ENCODE measurements around the gene COL23A1. TPM values are rescaled to one million over a fixed set of nuclear protein-coding genes. Genes with fewer than 3 reads are reported as not detected.

COL23A1 gene
- total and polyA plus RNA-seq, 2 experiments from 2014 or later, result 4.8 to 8.2 TPM

DNA sequence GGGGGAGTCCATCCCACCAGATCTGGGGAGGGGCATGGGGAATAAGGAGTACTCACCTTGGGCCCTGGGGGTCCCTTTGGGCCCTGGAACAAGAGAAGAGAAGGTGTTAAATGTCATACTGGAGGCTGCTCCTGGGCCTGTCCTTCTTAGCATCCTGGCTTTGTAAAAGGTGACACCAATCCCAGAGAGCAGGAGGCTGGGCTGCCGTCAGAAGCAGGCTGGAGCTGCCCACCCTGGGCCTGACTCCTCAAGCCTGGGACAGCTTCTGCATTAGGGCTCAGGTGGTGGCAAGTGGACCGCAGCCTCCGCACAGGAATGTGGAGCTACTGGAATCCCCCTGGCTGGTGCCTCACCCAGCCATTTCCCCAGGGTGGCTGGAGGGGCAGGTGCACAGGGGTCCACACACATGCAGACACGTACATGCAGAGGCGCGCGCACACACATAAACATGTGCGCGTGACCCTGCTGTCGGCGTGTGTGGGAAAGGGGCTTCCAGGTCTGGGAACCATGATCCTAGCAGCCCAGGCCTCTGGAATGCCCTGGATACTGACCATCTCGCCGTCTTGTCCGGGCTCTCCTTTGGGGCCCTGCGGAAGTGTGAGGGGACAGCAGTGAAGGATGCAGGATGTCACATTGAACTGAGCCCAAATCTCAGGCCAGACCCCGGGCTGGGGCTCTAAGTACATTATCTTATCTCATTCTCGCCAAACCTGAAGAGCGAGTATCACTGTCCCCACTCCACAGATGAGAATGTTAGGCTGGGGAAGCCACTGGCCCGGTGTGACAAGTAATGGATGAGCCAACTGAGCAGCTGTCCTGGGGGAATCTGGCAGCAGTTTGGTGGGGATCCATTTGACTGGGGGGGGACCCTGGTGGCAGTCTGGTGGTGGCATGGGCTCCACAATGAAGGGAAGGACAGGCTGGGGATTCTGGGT lies 328.3 kb downstream of the COL23A1 start:
- Histone ChIP-seq H3K4me1 (ENCODE audit: insufficient read depth) (no peaks in the 10 kb centered on the region), H3K4me3 (no peak overlapping the region), H3K79me2 (replicated peaks; ENCODE audit: insufficient read depth) (no peaks in the 10 kb centered on the region), H3K27me3 (ENCODE audit: insufficient read depth) (no peaks in the 10 kb centered on the region), H3K4me2 (no peak overlapping the region), H3K36me3 (ENCODE audit: insufficient read depth) (no peaks in the 10 kb centered on the region), H3K27ac (ENCODE audit: low read depth) (no peak overlapping the region), H4K20me1 (replicated peaks; ENCODE audit: insufficient read depth) (no peaks in the 10 kb centered on the region), H3K9me2 (ENCODE audit: insufficient read depth) (no peaks in the 10 kb centered on the region; the same call in 1 of the 2 replicates), H2AFZ (no peak overlapping the region), H3F3A (replicated peaks; ENCODE audit: low read depth) (no peaks in the 10 kb centered on the region)
- H3K4me1 Mint-ChIP-seq, result no peaks in the 10 kb centered on the region
- H3K9me3 Mint-ChIP-seq, result 0 out of 3 replicates have a peak, but pooled peaks cover 4% of the 10 kb centered on the region
- ATAC-seq (no peak), DNase-seq (ENCODE audit: low spot score) (no peak)
- no peak overlapping the region for H3K4me3 Mint-ChIP-seq
- TF ChIP-seq, protein P1, sequence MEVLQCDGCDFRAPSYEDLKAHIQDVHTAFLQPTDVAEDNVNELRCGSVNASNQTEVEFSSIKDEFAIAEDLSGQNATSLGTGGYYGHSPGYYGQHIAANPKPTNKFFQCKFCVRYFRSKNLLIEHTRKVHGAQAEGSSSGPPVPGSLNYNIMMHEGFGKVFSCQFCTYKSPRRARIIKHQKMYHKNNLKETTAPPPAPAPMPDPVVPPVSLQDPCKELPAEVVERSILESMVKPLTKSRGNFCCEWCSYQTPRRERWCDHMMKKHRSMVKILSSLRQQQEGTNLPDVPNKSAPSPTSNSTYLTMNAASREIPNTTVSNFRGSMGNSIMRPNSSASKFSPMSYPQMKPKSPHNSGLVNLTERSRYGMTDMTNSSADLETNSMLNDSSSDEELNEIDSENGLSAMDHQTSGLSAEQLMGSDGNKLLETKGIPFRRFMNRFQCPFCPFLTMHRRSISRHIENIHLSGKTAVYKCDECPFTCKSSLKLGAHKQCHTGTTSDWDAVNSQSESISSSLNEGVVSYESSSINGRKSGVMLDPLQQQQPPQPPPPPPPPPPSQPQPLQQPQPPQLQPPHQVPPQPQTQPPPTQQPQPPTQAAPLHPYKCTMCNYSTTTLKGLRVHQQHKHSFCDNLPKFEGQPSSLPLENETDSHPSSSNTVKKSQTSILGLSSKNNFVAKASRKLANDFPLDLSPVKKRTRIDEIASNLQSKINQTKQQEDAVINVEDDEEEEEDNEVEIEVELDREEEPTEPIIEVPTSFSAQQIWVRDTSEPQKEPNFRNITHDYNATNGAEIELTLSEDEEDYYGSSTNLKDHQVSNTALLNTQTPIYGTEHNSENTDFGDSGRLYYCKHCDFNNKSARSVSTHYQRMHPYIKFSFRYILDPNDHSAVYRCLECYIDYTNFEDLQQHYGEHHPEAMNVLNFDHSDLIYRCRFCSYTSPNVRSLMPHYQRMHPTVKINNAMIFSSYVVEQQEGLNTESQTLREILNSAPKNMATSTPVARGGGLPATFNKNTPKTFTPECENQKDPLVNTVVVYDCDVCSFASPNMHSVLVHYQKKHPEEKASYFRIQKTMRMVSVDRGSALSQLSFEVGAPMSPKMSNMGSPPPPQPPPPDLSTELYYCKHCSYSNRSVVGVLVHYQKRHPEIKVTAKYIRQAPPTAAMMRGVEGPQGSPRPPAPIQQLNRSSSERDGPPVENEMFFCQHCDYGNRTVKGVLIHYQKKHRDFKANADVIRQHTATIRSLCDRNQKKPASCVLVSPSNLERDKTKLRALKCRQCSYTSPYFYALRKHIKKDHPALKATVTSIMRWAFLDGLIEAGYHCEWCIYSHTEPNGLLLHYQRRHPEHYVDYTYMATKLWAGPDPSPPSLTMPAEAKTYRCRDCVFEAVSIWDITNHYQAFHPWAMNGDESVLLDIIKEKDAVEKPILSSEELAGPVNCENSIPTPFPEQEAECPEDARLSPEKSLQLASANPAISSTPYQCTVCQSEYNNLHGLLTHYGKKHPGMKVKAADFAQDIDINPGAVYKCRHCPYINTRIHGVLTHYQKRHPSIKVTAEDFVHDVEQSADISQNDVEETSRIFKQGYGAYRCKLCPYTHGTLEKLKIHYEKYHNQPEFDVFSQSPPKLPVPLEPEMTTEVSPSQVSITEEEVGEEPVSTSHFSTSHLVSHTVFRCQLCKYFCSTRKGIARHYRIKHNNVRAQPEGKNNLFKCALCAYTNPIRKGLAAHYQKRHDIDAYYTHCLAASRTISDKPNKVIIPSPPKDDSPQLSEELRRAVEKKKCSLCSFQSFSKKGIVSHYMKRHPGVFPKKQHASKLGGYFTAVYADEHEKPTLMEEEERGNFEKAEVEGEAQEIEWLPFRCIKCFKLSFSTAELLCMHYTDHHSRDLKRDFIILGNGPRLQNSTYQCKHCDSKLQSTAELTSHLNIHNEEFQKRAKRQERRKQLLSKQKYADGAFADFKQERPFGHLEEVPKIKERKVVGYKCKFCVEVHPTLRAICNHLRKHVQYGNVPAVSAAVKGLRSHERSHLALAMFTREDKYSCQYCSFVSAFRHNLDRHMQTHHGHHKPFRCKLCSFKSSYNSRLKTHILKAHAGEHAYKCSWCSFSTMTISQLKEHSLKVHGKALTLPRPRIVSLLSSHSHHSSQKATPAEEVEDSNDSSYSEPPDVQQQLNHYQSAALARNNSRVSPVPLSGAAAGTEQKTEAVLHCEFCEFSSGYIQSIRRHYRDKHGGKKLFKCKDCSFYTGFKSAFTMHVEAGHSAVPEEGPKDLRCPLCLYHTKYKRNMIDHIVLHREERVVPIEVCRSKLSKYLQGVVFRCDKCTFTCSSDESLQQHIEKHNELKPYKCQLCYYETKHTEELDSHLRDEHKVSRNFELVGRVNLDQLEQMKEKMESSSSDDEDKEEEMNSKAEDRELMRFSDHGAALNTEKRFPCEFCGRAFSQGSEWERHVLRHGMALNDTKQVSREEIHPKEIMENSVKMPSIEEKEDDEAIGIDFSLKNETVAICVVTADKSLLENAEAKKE (CRISPR knock-in tag; IDR thresholded peaks at IDR 0.05), result no peak
- TF ChIP-seq NANOG (IDR thresholded peaks at IDR 0.05; ENCODE audit: borderline replicate concordance) (no peak), JUNB (IDR thresholded peaks at IDR 0.05; ENCODE audit: unreplicated experiment) (no peak), EZH2 (IDR thresholded peaks at IDR 0.05; ENCODE audit: low read depth, unreplicated experiment) (no peak), CREB1 (CRISPR knock-in tag; IDR thresholded peaks at IDR 0.05; ENCODE audit: low read depth) (no peak), POLR2AphosphoS5 (IDR thresholded peaks at IDR 0.05; ENCODE audit: low read depth) (no peak), EZH2phosphoT487 (IDR thresholded peaks at IDR 0.05; ENCODE audit: unreplicated experiment) (no peak)
- TF ChIP-seq, protein P2, sequence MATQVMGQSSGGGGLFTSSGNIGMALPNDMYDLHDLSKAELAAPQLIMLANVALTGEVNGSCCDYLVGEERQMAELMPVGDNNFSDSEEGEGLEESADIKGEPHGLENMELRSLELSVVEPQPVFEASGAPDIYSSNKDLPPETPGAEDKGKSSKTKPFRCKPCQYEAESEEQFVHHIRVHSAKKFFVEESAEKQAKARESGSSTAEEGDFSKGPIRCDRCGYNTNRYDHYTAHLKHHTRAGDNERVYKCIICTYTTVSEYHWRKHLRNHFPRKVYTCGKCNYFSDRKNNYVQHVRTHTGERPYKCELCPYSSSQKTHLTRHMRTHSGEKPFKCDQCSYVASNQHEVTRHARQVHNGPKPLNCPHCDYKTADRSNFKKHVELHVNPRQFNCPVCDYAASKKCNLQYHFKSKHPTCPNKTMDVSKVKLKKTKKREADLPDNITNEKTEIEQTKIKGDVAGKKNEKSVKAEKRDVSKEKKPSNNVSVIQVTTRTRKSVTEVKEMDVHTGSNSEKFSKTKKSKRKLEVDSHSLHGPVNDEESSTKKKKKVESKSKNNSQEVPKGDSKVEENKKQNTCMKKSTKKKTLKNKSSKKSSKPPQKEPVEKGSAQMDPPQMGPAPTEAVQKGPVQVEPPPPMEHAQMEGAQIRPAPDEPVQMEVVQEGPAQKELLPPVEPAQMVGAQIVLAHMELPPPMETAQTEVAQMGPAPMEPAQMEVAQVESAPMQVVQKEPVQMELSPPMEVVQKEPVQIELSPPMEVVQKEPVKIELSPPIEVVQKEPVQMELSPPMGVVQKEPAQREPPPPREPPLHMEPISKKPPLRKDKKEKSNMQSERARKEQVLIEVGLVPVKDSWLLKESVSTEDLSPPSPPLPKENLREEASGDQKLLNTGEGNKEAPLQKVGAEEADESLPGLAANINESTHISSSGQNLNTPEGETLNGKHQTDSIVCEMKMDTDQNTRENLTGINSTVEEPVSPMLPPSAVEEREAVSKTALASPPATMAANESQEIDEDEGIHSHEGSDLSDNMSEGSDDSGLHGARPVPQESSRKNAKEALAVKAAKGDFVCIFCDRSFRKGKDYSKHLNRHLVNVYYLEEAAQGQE (IDR thresholded peaks at IDR 0.05; ENCODE audit: unreplicated experiment), result no peak
- 0 out of 3 replicates have a peak, but pooled peaks cover 3% of the 10 kb centered on the region for H3K36me3 Mint-ChIP-seq (ENCODE audit: low read depth)
- no peak overlapping the region for H3K27ac Mint-ChIP-seq
- peaks cover 7% of the 10 kb centered on the region for H3K27me3 Mint-ChIP-seq (ENCODE audit: insufficient read depth, low read depth, poor library complexity)

Data from GM23338 (cell line).